ENCODE measurements around the gene OSBPL8. TPM values are rescaled to one million over a fixed set of nuclear protein-coding genes. Genes with fewer than 3 reads are reported as not detected.

OSBPL8 gene
- total and polyA plus RNA-seq, 9 of the 15 experiments (the other 6 are each of a cell fraction or from before 2014, with no cell fraction given) = 17.4 to 82.7 (median 42.8) TPM

GRCh38 chr12:76543813-76544347, 15.7 kb downstream of the OSBPL8 start:
- Histone ChIP-seq H3K9me1 (ENCODE audit: control insufficient read depth, insufficient read depth, low read length) (no peaks in the 10 kb centered on the region), H3K79me2 (ENCODE audit: control insufficient read depth, insufficient read depth, low read length) (peaks cover 91% of the 10 kb centered on the region), H3K4me1 (replicated peaks in 1 of 2; ENCODE audit: control insufficient read depth in 2 of 2, insufficient read depth in 2 of 2, low read length in 2 of 2) (peaks cover 3 to 34% of the 10 kb centered on the region in 2 experiments; a peak in 3 of 5 replicates), H4K20me1 (replicated peaks; ENCODE audit: control insufficient read depth, insufficient read depth, low read length) (no peaks in the 10 kb centered on the region; the same call in 1 of the 2 replicates), H3K9me3 (replicated peaks; ENCODE audit: control insufficient read depth, insufficient read depth, low read depth, low read length) (no peaks in the 10 kb centered on the region), H2AFZ (ENCODE audit: low read depth, low read length) (no peak overlapping the region), H3K9ac (ENCODE audit: insufficient read depth in 1 of 2, low read depth in 2 of 2, low read length in 2 of 2) (no peak overlapping the region), H3K36me3 (ENCODE audit: control insufficient read depth, insufficient read depth, low read length) (no peaks in the 10 kb centered on the region), H3K4me3 (no peak overlapping the region), H3K27ac (ENCODE audit: extremely low read depth, low read depth, low read length) (no peak overlapping the region), H3K4me2 (ENCODE audit: insufficient read depth, low read length) (no peak overlapping the region), H3K27me3 (ENCODE audit: control insufficient read depth in 2 of 2, insufficient read depth in 2 of 2, low read length in 2 of 2) (no peaks in the 10 kb centered on the region)
- no peak for DNase-seq (ENCODE audit: extremely low read depth in 1 of 4, low spot score in 3 of 4)
- FAIRE-seq = no peak
- POLR2A ChIA-PET = no interaction called here
- 77% methylated on average over 4 of the region's 4 CpGs for WGBS (ENCODE audit: insufficient coverage, low coverage, missing lambda C conversion rate)
- BruUV-seq (replicated peaks) = no TSS peak
- in situ Hi-C loops (cut with MboI) = no loop called here
- intact Hi-C loops (cut with micrococcal nuclease) = no loop called here
- ATAC-seq = no peak
- TF ChIP-seq TOE1 (IDR thresholded peaks at IDR 0.05; ENCODE audit: borderline replicate concordance) = no peak
- TF ChIP-seq TOE1 (CRISPR knock-in tag; IDR thresholded peaks at IDR 0.05; ENCODE audit: borderline replicate concordance, low read depth) = no peak
- TF ChIP-seq IFI16 (CRISPR knock-in tag; IDR thresholded peaks at IDR 0.05) = no peak
- TF ChIP-seq MXD1 (CRISPR knock-in tag; IDR thresholded peaks at IDR 0.05; ENCODE audit: borderline replicate concordance, poor library complexity, severe bottlenecking) = no peak
- no peak for TF ChIP-seq SIN3A (IDR thresholded peaks at IDR 0.05; ENCODE audit: borderline replicate concordance in 2 of 2, control insufficient read depth in 1 of 2, low read depth in 2 of 2, low read length in 2 of 2)
- TF ChIP-seq ZNF165 (CRISPR knock-in tag; IDR thresholded peaks at IDR 0.05; ENCODE audit: borderline replicate concordance) = no peak
- no peak for TF ChIP-seq ZNF445 (CRISPR knock-in tag; IDR thresholded peaks at IDR 0.05; ENCODE audit: low read depth)
- TF ChIP-seq KDM1A (IDR thresholded peaks at IDR 0.05) = no peak
- no peak for TF ChIP-seq CHD4 (IDR thresholded peaks at IDR 0.05; ENCODE audit: insufficient read depth, insufficient replicate concordance, low read depth, low read length, poor library complexity, severe bottlenecking)
- no peak for TF ChIP-seq PRPF4 (IDR thresholded peaks at IDR 0.05; ENCODE audit: insufficient read depth, low read depth, low read length, poor library complexity, severe bottlenecking)
- no peak for TF ChIP-seq SMARCE1 (IDR thresholded peaks at IDR 0.05)
- TF ChIP-seq ZNF830 (CRISPR knock-in tag; IDR thresholded peaks at IDR 0.05) = no peak
- CTCF ChIA-PET (ENCODE audit: low intra/inter-chr PET ratio) = no interaction called here
